ENCODE results near the gene ZBTB3.
A peak's percentile ranks its signal among the peaks of the same experiment; 100 is the strongest.

The ZBTB3 gene

GRCh38 chr11:62726156-62726914, 27.6 kb downstream of the ZBTB3 start:
- no peak for DNase-seq (ENCODE audit: low read depth)
- no peak for TF ChIP-seq CTCF (IDR thresholded peaks at IDR 0.05; ENCODE audit: control insufficient read depth, extremely low read depth, insufficient read depth)
- peak overlapping the region; percentile 78 for H3K4me3 ChIP-seq (ENCODE audit: low read depth, low read length)

- TF ChIP-seq CTCF (IDR thresholded peaks at IDR 0.05; ENCODE audit: control insufficient read depth, extremely low read depth, insufficient read depth) = no peak
- no peak for DNase-seq (ENCODE audit: low read depth)
- peak overlapping the region; percentile 78 for H3K4me3 ChIP-seq (ENCODE audit: low read depth, low read length)
These were observed 28.3 kb downstream of the ZBTB3 start for GRCh38 chr11:62725646-62726045.

GRCh38 chr11:62724171-62724570, 29.8 kb downstream of the ZBTB3 start:
- no peak for TF ChIP-seq CTCF (IDR thresholded peaks at IDR 0.05; ENCODE audit: control insufficient read depth, extremely low read depth, insufficient read depth)
- no peak for DNase-seq (ENCODE audit: low read depth)
- H3K4me3 ChIP-seq (ENCODE audit: low read depth, low read length) = no peak overlapping the region

GRCh38 chr11:62721994-62722393, 32.0 kb downstream of the ZBTB3 start:
- DNase-seq (ENCODE audit: low read depth) = no peak
- H3K4me3 ChIP-seq (ENCODE audit: low read depth, low read length) = no peak overlapping the region

GRCh38 chr11:62719302-62719978, 34.5 kb downstream of the ZBTB3 start:
- no peak for TF ChIP-seq CTCF (IDR thresholded peaks at IDR 0.05; ENCODE audit: control insufficient read depth, extremely low read depth, insufficient read depth)
- H3K4me3 ChIP-seq (ENCODE audit: low read depth, low read length) = no peak overlapping the region
- DNase-seq (ENCODE audit: low read depth) = no peak

More at GRCh38 chr11:62721994-62722393, 32.0 kb downstream of the ZBTB3 start:
- TF ChIP-seq CTCF (IDR thresholded peaks at IDR 0.05; ENCODE audit: control insufficient read depth, extremely low read depth, insufficient read depth) = 0 out of 2 replicates have a peak, but pooled peaks have one; percentile 8

GRCh38 chr11:62716816-62717215, 37.1 kb downstream of the ZBTB3 start:
- TF ChIP-seq CTCF (IDR thresholded peaks at IDR 0.05; ENCODE audit: control insufficient read depth, extremely low read depth, insufficient read depth) = no peak
- H3K4me3 ChIP-seq (ENCODE audit: low read depth, low read length) = no peak overlapping the region
- DNase-seq (ENCODE audit: low read depth) = no peak
